Activated CD8-positive, alpha-beta T cell treated with anti-CD3 and anti-CD28 coated beads for 36 hours (primary cell): ENCODE measurements around the gene GFPT1. TPM values are rescaled to one million over a fixed set of nuclear protein-coding genes. Genes with fewer than 3 reads are reported as not detected.
"Not testable (repeated sequence)": the region's sequence is repeated elsewhere in the genome, so short reads cannot be mapped to it uniquely, and the experiment has no call there.

ENCODE experiments used
- ATAC-seq: fragments of 200-7000 bp; cut with Tn5 transposase; one replicate; pipeline ENCODE4 v1.10.0; 2021; ENCODE audit warnings: mild to moderate bottlenecking, moderate library complexity
- CTCF ChIA-PET: fragments of 350-600 bp; sonication (Branson Sonifier 250); formaldehyde crosslinking; loops from one replicate; lab custom pipeline; 2021; ENCODE audit warnings: antibody characterized with exemption; lab: Charles Lee
- POLR2A ChIA-PET: fragments of 350-600 bp; sonication (Branson Sonifier 250); formaldehyde crosslinking; loops from one replicate; lab custom pipeline; 2021; ENCODE audit warnings: antibody characterized with exemption; lab: Charles Lee
- DNase-seq: peaks from one replicate; pipeline ENCODE4 v3.0.0-alpha.2; 2020
- H3K27ac Mint-ChIP-seq: one replicate; pipeline ENCODE4 v1.8.0; 2021; ENCODE audit warnings: mild to moderate bottlenecking, mixed read lengths
- H3K27me3 Mint-ChIP-seq: one replicate; pipeline ENCODE4 v1.8.0; 2021; ENCODE audit warnings: mixed read lengths
- H3K36me3 Mint-ChIP-seq: one replicate; pipeline ENCODE4 v1.8.0; 2021; ENCODE audit warnings: low read depth, mixed read lengths
- H3K4me1 Mint-ChIP-seq: one replicate; pipeline ENCODE4 v1.8.0; 2021; ENCODE audit warnings: low read depth, mixed read lengths
- H3K4me3 Mint-ChIP-seq: one replicate; pipeline ENCODE4 v1.8.0; 2021; ENCODE audit warnings: mild to moderate bottlenecking, moderate library complexity, mixed read lengths
- H3K9me3 Mint-ChIP-seq: one replicate; pipeline ENCODE4 v1.8.0; 2021; ENCODE audit warnings: mixed read lengths
- CTCF ChIP-seq: fragments of 200-600 bp; IDR thresholded peaks from one replicate; pipeline ENCODE4 v1.8.0; 2022; ENCODE audit warnings: antibody characterized with exemption, mild to moderate bottlenecking
- intact Hi-C: fragments of 100-400 bp; cut with micrococcal nuclease; formaldehyde crosslinking; loops from one replicate; pipeline ENCODE4 v1.10.0; 2022
- total RNA-seq, 2 experiments: library from RNA; stranded (reverse); gene quantifications; one replicate each; pipeline ENCODE4 v1.2.3, GENCODE V29; 2021

The GFPT1 gene
- total RNA-seq, 2 experiments from 2014 or later: 37.8 to 38.0 TPM

DNA sequence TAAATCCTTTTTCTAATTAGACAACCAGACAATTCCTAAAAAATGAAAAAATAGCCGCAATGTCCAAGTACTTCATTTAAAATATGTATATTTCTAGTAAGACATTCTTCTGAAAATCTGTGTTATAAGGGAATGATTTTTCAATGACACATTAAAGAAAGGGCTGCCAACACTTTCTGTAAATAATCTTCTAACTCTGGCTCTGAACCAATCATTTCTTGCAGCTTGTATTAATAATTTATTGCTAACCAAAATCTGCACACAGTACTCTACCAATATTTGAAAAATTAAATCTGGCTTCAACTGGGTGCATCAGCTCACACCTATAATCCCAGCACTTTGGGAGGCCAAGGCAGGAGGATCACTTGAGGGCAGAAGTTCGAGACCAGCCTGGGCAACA is 42.0 kb upstream of the GFPT1 start:
- POLR2A ChIA-PET: interaction anchor here (0.7 to 2.0 kb wide), 2 partner anchors 8 to 28 kb away, joined by 3 to 9 read pairs; partner anchors contain the start of gene NFU1
- Mint-ChIP-seq H3K9me3 (no peaks in the 10 kb centered on the region), H3K27me3 (no peaks in the 10 kb centered on the region), H3K4me3 (no peak overlapping the region), H3K36me3 (peaks cover 12% of the 10 kb centered on the region), H3K4me1 (peaks cover 2% of the 10 kb centered on the region), H3K27ac (no peak overlapping the region)
- CTCF ChIA-PET: interaction anchor here (1.2 kb wide), 1 partner anchor 8 kb away, joined by 4 read pairs; the partner anchor contains the start of gene NFU1
- intact Hi-C loops: no loop called here
- DNase-seq (no peak), ATAC-seq (no peak)
- no peak for TF ChIP-seq CTCF

GRCh38 chr2:69424419-69424818 is 37.4 kb upstream of the GFPT1 start:
- H3K36me3 Mint-ChIP-seq: peaks cover 16% of the 10 kb centered on the region
- CTCF ChIA-PET: no interaction called here

DNA sequence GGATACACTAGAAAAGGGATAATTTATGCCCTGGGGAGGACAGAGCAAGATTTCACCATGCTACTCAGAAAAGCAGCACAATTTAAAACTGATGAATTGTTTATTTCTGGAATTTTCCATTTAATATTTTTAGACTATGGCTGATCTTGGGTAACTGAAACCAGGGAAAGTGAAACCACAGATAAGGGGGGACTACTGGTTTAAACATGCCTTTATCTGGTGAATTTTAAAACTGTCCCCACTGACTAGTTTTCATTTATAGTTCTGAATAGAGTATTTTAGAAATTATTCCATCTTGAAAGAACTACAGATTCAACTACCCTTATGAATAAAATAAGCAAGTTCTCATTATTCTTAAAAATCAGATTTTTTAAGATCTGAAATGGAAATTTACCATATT is 35.2 kb upstream of the GFPT1 start:
- DNase-seq (no peak), ATAC-seq (no peak)
- Mint-ChIP-seq H3K27ac (peak overlapping the region; percentile 63), H3K27me3 (no peaks in the 10 kb centered on the region), H3K36me3 (peaks cover 16% of the 10 kb centered on the region), H3K9me3 (no peaks in the 10 kb centered on the region), H3K4me3 (no peak overlapping the region), H3K4me1 (peaks cover 8% of the 10 kb centered on the region)
- ChIA-PET POLR2A (no interaction called here), CTCF (interaction anchor here (1.3 kb wide), 1 partner anchor 47 kb away, joined by 3 read pairs; no protein-coding TSS in a partner anchor)
- TF ChIP-seq CTCF: no peak
- intact Hi-C loops: no loop called here

More at GRCh38 chr2:69424419-69424818, 37.4 kb upstream of the GFPT1 start:
- no peak overlapping the region for H3K4me3 Mint-ChIP-seq
- H3K27ac Mint-ChIP-seq: no peak overlapping the region
- peaks cover 8% of the 10 kb centered on the region for H3K4me1 Mint-ChIP-seq
- POLR2A ChIA-PET: no interaction called here
- no peaks in the 10 kb centered on the region for H3K9me3 Mint-ChIP-seq
- DNase-seq (no peak), ATAC-seq (no peak)
- TF ChIP-seq CTCF: no peak
- no peaks in the 10 kb centered on the region for H3K27me3 Mint-ChIP-seq
- intact Hi-C loops: no loop called here

- H3K27me3 Mint-ChIP-seq, H3K27ac Mint-ChIP-seq, H3K4me1 Mint-ChIP-seq, intact Hi-C loops, DNase-seq, H3K4me3 Mint-ChIP-seq, POLR2A ChIA-PET, H3K9me3 Mint-ChIP-seq, ATAC-seq: not testable (repeated sequence)
- peaks cover 18% of the 10 kb centered on the region for H3K36me3 Mint-ChIP-seq
- CTCF ChIA-PET: interaction anchor here (0.7 to 0.9 kb wide), 2 partner anchors 17 to 43 kb away, joined by 3 to 4 read pairs; no protein-coding TSS in a partner anchor
Measured at GRCh38 chr2:69419111-69419510, 32.1 kb upstream of the GFPT1 start.

DNA sequence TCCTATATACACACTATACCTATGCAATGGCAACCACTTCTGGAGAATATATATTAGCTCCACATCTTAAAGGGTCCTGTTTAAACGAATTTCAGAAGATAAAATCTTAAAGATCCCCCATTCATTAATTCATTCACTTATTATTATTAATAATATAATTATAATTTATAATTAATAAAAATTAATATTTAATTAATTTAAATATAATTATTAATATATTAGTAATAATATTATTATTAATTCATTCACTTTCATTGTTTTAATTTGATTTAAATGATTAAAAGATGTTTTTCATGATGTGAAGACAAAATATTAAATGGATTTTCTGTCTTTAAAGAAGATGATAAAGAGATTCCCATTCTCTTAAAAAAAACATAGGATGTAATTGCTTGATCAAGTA is 29.1 kb upstream of the GFPT1 start:
- Mint-ChIP-seq H3K27ac (no peak overlapping the region), H3K36me3 (peaks cover 15% of the 10 kb centered on the region), H3K27me3 (no peaks in the 10 kb centered on the region), H3K9me3 (no peaks in the 10 kb centered on the region), H3K4me3 (no peak overlapping the region), H3K4me1 (no peaks in the 10 kb centered on the region)
- ATAC-seq (no peak), DNase-seq (no peak)
- intact Hi-C loops: no loop called here
- ChIA-PET CTCF (interaction anchor here (2.1 kb wide), 1 partner anchor 21 kb away, joined by 6 read pairs; the partner anchor contains the start of gene NFU1), POLR2A (no interaction called here)
- TF ChIP-seq CTCF: no peak
